CD4-positive, alpha-beta T cell treated with Interleukin-1 beta for 1 hour (primary cell): Measurements from ENCODE around the gene SH3YL1.

ENCODE experiments used
- DNase-seq, 2 donors: peaks; one replicate each; pipeline ENCODE4 v3.0.0-alpha.2; 2020 to 2022

Gene SH3YL1

DNA sequence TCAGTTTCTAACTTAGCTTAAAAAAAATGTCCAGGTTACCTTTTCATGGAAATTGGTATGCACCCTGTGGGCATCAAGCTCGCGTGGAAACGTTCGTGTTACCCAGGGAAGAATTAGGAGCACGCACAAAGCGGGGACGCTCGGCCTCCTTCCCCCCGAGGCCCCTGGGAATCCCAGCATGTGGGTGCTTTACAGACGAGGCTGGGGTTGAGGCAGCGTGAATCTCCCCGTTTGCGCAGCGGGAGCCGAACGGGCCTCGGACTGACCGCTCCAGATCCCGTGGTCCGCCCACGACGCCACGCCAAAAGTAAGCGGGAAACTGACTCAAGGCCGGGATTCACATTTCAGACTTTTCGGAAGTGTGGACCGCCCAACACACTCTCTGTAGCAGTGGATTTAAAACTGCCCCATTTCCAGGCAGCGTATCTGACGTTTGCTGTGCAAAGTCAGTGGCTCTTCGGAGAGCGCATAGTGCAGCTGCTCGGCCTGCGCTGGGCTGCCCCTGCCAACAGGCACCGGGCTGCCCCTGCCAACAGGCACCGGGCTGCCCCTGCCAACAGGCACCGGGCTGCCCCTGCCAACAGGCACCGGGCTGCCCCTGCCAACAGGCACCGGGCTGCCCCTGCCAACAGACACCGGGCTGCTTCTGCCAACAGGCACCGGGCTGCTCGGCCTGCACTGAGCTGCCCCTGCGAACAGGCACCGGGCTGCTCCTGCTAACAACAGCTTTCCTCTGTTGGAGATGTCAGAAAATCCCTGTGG lies 49.7 kb downstream of the SH3YL1 start:
- no peak for DNase-seq

DNA sequence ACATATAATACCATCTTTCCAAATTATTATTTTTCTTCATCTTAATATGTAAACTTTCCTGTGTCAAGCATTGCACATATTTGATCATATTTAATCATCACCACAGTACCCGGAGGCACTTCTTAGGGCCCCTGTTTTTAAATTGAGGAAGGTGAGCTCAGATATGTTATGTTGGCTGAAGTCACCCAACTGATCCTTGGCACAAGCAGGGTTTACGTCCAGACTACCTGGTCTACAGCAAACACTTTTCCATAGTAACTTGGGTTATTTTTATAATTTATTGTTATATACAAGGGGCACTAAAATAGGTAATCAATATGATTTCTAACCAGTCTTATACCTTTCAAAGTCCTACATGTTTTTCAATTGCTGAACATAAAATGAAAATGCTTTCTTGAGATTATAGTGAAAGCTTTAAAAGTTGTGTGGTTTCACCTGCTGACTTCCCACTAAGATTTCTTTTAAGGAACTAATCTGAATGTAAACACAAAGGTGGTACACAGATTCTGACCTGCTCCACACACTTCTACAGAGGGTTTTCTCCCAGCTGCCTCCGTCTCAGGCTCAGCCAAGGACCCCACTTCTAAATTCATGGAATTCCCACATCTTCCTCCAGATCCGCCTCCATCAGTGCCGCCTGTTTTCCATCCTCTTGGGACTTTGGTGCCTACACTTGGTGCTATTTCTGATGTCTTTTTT lies 52.2 kb downstream of the SH3YL1 start:
- DNase-seq: no peak

DNA sequence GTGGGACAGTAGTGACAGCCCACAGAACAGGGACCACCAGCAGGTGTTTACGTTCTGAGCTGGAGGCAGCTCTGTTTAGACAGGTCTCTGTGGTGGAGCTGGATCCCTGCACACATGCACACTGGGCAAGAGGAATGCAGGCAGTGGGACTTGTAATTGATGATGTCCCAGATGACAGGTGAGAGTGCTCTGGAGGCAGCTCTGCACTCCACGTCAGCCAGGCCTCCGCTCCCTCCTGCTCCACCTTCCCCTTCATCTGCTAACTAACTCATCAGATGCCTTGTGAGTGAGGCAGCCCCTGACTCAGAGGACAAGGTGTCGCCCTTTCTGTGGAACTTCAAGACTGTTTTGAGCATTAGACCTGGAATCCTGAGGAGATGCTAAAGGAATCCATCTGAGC lies 53.2 kb downstream of the SH3YL1 start:
- DNase-seq: no peak

DNA sequence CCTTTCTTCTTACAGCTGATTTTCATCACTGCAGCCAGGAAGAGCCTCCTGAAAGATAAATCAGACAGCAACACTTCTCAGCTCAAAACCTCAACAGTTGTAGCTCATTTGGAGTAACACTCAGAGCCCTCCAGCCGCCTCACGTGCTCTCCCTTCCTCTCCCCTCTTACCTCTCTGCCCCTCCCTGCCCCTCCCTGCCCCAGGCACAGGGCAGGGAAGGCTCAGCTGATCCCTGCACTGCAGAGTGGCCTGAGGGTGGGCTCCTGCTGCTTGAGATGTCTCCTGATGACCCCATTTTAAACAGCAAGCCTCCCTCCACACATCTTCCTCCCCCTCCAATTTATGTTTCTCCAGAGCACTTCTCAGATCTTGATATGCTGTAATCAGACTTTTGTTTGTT lies 54.4 kb downstream of the SH3YL1 start:
- DNase-seq: no peak

DNA sequence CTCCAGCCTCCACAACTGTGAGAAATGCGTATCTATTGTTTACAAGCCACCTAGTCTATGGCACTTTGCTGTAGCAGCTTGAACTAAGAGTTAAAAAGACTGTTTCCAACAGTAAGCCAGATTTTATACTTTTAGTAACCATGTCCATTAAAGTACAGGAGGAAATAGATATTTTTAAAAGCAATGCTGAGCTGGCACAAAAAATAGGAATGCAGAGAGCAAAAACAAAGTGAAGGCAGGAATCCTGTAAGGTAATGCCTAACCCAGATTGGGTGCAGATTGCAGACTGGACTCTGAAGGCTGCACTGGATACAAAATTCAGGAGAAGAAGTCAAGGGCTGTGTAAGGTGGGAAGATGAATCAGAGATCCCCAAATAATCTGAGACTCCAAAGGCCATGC lies 55.5 kb downstream of the SH3YL1 start:
- no peak for DNase-seq

DNA sequence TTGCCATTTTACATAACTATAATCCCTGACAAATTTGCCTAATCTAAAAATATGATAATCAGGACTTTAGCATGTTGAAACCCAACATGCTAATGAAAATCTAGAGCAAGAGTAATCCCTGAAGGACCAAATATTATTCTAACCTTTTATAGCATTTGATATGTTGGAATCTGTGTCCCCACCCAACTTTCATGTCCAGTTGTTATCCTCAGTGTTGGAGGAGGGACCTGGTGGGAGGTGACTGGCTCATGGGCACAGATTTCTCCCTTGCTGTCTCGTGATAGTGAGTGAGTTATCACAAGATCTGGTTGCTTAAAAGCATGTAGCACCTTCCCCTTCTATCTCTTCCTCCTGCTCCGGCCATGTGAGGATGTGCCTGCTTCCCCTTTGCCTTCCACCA lies 59.8 kb downstream of the SH3YL1 start:
- no peak for DNase-seq

DNA sequence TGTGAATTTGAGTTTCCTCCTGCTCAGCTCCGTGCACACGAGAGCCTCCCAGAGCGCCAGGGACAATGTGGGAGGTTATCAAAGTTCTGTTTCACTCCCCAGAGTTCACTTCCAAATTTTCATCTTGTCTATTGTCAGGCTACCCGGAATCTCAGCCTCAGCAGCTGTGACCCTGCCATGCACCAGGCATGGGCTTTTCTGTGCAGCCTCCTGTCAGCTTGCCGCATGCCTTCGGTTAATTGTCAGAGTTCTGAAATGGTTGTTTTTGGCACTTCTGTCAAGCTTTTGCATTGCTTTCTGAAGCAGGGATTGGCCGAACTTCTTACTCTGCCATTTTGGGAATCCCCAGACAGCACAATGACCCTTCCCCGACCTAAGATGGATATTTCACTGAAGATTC lies 60.4 kb downstream of the SH3YL1 start:
- DNase-seq: no peak

DNA sequence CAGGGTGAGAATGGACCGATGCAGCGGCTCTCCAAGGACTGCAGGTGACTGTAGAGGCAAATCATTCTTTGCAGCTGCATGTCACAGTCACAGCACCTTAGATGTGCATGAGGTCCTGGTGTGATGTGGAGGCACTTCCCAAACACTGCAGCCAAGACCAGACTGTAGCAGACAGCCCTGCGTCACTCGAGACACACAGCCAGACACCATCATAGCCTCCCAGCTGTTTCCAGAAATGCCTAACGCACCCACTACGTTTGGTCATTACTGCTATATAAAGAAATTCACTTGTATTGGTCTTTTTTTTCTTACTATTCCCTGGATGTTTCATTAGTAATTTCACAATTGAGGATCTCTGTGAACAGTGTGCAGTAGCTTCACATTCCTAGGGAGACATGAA lies 60.9 kb downstream of the SH3YL1 start:
- no peak for DNase-seq

DNA sequence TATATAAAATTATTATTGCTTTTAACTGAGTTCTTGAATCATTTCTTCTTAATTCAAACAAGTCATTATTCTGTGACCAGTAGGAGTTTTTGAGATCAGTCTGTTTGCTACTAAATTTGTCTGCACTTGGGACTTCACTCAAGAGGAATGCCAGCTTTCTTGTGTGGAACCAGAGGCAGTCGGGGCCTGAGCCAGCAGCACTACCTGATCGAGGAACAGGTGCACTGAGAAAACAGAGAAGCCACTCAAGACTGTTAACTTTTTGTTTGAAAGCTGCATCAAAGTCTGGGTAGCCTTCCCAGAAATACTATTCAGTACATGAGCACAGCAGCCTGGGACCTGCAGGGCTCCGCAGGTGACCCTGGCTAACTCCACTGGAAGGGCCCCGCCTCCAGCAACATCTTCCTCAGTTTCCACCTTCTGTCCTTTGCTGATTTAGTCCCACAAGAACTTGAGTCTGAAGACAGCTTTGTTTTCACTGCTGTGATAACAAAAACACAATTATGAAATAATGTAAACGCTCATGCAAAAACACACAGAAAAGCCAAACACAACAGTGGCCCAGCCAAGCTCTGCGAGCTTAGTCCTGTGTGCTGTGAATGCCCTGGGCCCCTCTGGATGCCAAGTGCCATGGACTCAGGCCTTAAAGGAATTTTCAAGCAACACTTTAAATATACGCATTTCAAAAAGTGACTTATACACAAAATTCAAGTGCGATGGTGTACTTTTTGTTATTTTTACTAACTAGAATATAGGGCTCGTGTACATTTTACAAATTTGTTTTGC lies 62.0 kb downstream of the SH3YL1 start:
- no peak for DNase-seq

DNA sequence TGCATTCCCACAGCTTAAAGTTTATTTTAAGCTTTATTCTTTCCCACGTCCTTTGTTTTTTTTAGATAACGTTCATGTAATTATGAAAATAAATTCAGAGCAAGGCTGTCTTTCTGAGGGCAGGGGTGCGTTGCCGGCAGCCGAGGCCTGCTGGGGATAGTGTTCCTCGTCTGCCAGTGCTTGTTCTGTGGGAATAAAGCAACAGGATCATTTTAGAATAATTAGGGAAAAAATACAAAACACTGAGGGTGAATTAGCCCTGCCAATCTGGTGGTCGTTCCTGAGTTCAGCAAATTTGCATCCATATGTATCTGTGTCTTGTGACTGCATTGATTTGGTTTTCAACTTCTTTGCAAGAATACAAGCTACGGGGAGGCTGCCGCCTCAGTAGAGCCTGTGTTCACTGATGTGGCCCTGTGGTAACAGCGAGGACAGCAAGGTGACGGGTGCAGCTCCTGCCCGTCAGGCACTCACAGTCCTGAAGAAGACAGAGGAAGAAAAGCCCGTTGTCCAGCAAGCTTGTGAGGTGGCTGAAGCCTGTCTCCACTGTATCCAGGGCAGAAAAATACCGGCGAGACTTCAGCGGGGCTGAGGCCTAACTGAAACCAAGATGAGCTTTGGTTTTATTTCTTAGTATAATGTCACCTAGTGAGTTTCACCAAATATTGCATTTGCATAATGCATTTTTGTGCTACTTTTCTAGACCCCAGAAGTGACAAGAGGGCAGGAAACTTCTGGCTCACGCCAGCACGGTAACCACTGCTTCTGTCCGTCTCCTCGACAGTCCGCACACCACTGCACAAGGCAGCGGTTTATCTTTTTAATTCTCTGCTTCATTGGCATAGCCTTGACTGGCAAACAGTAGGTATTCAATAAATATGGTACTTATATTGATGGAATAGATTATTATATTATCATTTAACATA lies 64.5 kb downstream of the SH3YL1 start:
- no peak for DNase-seq

DNA sequence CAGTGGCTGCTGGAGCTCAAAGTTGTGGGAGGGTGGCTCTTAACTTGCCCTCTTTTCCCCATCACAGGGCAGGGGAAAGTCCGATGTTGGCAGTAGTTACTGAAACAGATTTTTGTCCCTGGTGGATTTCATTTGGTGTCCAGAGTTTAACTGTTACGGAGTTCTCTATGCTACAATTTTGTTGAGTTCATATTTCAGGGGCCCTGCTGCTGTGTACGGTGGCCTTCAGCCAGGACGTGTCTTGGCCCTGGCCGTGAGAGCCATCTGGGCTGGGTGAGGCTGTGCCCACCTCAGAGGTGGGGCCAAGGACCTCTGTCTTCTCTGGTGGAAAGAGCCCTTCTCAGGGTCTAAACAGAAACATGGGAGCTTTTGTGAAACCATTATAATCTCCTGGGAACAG lies 67.4 kb downstream of the SH3YL1 start:
- no peak for DNase-seq

DNA sequence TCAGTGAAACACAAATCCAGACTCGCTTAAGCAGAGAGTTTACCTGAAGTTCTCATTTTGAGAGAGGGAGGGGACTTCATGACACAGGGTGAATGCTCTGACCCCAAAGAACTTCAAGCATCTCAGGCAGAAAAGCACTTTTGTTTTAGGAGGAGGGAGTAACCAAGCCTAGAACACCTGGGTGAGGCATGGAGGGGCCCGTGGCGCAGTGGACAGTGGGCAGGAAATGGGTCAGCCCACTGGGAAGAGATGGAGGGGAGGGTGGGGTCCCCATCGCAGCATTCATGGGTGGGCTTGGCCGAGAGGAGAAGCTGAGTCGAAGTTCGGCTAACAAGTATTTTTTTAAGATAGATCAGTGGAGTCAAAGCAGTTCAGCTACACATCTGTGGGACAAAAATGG lies 67.9 kb downstream of the SH3YL1 start:
- no peak for DNase-seq

DNA sequence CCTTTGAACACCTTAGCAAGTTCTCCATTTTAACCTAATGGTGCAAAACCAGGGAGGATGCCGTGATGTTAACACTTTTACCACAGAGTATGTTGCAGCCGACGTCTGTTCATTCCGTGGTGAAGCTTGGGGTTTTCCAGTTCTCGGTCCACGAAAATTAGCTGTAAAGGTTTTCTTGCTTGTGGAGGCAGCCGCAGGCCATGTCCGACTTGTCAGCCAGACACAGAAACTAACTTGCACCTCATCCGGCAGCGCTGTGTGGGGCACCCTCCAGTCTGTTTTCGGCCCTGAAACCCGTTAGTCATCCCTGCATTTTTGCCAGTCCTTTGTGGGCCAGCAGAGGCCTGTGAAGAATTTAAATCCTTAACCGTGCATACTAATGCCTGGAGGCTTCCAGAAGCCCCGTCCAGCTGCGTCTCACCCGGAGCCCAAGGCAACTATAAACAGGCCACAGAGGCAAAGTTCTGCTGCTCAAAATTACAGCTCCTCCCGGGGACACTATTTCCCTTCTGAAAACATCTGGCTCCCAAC lies 70.6 kb downstream of the SH3YL1 start:
- peak; percentile 58 to 65 for DNase-seq

DNA sequence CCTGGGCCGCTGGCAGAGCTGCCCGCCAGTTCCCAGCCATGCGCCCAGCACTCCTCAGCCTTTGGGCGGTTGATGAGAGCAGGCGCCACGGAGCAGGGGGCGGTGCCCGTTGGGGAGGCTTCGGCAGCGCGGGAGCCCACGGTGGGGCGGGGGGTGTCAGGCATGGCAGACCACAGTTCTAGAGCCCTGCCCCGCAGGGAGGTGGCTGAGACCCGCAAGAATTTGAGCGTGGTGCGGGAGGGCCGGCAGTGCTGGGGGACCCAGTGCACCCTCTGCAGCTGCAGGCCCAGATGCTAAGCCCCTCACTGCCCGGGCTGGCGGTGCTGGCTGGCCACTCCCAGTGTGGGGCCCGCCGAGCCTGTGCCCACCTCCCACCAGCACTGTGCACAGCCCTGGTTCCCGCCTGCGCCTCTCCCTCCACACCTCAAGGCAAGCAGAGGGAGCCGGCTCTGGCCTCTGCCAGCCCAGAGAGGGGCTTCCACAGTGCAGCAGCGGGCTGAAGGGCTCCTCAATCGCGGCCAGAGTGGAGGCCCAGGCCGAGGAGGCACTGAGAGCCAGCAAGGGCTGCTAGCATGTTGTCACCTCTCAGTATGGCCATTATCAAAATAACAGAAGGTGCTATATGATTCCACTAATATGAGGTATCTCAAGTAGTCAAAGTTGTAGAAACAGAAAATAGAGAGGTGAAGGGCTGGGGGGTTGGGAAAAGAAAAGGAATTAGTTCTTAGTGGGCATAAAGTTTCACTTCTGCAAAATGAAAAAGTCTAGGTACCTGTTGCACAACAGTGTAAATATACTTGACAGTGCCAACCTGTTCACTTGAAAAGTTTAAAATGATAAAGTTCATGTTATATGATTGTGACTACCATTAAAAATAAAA lies 72.3 kb downstream of the SH3YL1 start:
- DNase-seq: no peak

DNA sequence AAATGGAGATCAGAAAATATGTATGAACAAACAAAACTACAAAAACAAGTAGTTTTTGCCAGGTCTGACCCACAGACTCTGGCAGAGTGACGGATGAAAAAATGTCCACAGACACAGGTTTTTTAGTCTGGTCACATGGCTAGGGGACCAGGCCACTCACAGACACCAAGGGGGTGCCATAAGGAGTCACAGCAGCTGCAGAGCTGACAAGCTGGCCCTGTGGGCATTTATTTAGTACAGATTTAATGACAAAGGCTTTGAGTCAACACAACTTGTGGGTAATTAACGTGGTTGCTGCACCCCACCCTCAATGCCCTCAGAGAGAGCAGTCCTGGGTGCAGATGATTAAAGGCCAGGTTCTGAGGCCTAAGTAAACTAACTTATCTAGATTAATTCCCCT lies 76.0 kb downstream of the SH3YL1 start:
- DNase-seq: no peak

DNA sequence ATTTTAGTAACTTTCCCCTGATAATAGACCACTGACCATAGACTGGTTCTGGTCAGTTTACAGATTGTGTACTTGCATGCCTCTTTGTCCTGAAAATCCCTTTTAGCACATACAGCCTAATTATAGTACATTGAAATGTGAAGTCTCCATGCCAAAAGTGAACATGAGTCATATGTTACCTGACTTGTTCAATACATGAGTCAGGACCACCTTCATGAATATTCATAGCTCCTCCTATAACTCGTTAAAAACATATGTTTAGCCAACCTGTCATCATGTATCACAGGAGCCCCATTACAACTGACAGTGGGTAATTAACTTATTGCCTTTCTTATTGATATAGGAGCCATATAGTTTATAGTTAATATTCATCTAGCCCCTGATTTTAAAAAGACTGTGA lies 78.6 kb downstream of the SH3YL1 start:
- DNase-seq: no peak

DNA sequence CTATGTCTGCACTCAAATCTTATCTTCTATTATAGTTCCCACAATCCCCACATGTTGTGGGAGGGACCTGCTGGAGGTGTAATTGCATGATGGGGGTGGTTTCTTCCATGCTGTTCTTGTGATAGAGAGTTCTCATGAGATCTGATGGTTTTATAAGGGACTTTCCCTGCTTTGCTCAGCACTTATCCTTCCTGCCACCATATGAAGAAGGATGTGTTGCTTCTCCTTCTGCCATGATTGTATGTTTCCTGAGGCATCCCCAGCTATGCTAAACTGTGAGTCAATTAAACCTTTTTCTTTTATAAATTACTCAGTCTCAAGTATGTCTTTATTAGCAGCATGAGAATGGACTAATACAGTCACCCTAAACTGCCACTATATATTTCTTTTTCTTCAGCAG lies 79.1 kb downstream of the SH3YL1 start:
- no peak for DNase-seq

DNA sequence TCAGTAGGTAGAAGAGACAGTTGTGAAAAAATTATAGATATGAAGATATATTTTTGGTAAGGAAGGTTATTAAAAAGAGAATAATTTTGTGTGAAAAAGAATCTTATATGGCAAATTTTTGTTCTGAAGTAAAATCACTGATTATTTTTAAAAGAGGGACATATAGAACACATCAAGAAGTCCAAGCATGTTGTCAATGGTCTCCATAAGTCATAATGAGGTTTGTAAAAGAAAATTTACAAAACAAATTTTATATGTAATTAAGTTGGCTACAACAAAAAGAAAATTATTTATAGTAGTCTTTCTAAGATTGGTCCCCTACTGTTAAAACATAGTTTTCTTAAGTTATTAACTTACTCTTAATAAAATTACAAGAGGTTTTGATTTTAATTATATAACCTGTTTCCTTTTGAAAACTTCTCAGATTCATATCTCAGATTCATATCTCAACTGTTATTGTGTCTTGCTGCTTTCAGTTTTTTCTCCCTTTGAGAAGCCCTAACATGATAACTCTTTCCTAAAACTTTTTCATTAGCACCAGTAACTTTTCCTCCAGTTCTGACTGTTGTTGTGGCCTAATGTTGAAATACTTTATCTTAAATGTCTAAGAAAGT lies 81.2 kb downstream of the SH3YL1 start:
- DNase-seq: no peak

DNA sequence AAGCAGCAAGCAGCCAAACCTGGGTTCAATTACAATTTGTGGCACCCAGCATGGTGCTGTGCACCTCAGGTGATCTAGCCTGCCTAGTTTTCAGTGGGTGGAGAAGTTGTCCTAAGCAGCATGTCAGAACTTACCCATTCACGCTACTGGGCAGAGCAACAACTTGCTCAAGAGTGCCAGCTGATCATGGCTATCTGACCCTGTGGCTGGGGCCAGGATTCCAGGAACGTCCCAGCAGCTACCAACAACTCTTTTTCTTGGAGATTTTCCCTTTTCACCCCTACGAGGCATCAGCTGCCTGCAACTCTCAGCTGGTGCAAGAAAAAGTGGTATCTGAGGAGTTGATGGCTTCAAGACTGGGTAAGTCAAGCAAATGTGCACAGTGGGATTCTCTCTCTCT lies 83.5 kb downstream of the SH3YL1 start:
- DNase-seq: no peak

DNA sequence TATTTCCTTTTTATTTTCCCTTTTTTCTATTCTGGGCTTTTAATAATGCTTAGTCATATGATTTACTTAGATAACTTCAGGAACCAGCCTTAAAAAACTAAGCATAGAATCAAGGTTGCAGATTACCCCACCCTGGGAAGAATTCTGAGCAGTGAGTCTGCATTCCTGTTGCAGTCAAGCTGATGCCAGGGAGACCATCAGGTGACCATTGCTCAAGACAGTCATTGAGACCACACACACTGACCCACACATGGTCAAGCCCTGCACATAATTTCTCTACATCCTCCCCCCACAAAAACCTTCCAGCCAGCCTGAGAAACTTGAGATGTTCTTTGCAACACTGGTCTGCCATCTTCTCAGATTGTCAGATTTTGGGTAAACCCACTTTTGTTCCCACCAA lies 83.9 kb downstream of the SH3YL1 start:
- no peak for DNase-seq

DNA sequence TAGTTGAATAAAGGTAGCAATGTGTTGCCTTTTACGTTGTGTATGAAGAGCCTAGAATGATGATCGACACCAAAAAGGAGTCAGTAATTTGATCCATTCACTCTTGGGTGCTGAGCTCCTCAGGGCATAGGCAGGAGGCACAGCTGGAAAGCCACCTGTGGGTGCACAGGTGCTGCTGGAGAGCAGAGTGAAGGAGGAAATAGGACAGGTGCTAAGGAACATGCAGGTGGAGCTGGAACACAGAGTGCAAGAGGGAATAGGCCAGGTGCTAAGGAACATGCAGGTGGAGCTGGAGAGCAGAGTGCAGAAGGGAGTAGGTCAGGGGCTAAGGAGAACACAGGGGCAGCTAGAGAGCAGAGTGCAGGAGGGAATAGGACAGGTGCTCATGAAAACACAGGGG lies 86.1 kb downstream of the SH3YL1 start:
- DNase-seq: no peak
